ENCODE data around the gene PGLYRP1. TPM values are rescaled to one million over a fixed set of nuclear protein-coding genes. Genes with fewer than 3 reads are reported as not detected.

Gene PGLYRP1
- total and polyA plus RNA-seq, 2 of the 13 experiments (the other 11 are each of a cell fraction or from before 2014, with no cell fraction given): not detected

DNA sequence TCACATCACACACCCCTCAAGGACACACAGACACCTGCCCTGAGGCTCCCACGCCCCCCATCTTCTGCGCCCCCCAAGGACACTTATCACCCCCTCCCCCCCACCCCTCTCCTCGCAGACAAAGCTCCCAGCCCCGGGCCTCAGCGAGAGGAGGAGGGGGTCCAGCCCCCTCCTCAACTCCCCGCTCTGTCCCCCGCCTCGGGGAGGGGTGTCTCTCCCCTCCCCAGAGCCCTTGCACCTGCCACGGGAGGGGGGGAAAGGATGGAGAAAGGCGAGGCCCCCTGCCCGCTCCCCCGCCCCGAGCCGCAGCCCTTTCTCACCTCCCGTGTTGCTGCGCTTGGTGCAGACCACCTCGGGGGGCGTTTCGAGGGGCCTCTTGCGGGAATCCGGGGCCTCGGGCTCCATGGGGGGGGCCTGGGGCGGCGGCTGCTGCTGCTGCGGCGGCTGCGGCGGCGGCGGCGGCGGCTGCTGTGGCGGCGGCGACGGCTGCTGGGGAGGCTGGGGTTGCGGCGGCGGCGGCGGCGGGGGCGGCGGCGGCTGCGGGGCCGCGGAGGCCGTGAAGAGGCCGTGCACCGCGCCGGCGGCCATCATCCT lies 49.8 kb downstream of the PGLYRP1 start:
- peaks cover 1 to 43% of the 10 kb centered on the region in 2 experiments for H3K27me3 ChIP-seq (ENCODE audit: control insufficient read depth in 1 of 2, insufficient read depth in 2 of 2, low read length in 2 of 2)
- no peak overlapping the region for H3K27ac ChIP-seq (ENCODE audit: extremely low read length, insufficient read depth, low read length)
- ATAC-seq (no peak), DNase-seq (ENCODE audit: low spot score) (no peak), FAIRE-seq (no peak)
- H3K9me3 ChIP-seq (ENCODE audit: low read length): no peaks in the 10 kb centered on the region
- CTCF ChIA-PET (ENCODE audit: low intra/inter-chr PET ratio, low total read pairs): no interaction called here
- POLR2A ChIA-PET: no interaction called here
- H3K9ac ChIP-seq (ENCODE audit: insufficient read depth, low read depth, low read length): no peak overlapping the region
- TF ChIP-seq KAT2B (IDR thresholded peaks at IDR 0.05; ENCODE audit: borderline replicate concordance, low read depth, low read length): no peak
- in situ Hi-C loops (cut with HindIII; ENCODE audit: extremely low pct_ligation_motif_present, low pct_unique_long_range_greater_than_20kb): no loop called here
- no peaks in the 10 kb centered on the region for H3K79me2 ChIP-seq (ENCODE audit: insufficient read depth, low read length)
- H4K20me1 ChIP-seq (ENCODE audit: insufficient read depth, low read length): no peaks in the 10 kb centered on the region
- no peak overlapping the region for H3K4me3 ChIP-seq (replicated peaks in 1 of 3; ENCODE audit: insufficient read depth in 1 of 3, low read depth in 2 of 3, low read length in 3 of 3)
- no peaks in the 10 kb centered on the region for H3K4me1 ChIP-seq (ENCODE audit: insufficient read depth, low read length)
- BruUV-seq (replicated peaks): no TSS peak
- no peak overlapping the region for H2AFZ ChIP-seq (ENCODE audit: low read length)
- intact Hi-C loops (cut with micrococcal nuclease; ENCODE audit: unreplicated experiment): no loop called here
- H3K4me2 ChIP-seq (ENCODE audit: low read depth, low read length): no peak overlapping the region
- WGBS (ENCODE audit: low lambda C conversion rate): 15% methylated on average over 19 of the region's 54 CpGs
- no peaks in the 10 kb centered on the region for H3K36me3 ChIP-seq (replicated peaks in 1 of 2; ENCODE audit: control insufficient read depth in 1 of 2, insufficient read depth in 2 of 2, low read length in 2 of 2)

DNA sequence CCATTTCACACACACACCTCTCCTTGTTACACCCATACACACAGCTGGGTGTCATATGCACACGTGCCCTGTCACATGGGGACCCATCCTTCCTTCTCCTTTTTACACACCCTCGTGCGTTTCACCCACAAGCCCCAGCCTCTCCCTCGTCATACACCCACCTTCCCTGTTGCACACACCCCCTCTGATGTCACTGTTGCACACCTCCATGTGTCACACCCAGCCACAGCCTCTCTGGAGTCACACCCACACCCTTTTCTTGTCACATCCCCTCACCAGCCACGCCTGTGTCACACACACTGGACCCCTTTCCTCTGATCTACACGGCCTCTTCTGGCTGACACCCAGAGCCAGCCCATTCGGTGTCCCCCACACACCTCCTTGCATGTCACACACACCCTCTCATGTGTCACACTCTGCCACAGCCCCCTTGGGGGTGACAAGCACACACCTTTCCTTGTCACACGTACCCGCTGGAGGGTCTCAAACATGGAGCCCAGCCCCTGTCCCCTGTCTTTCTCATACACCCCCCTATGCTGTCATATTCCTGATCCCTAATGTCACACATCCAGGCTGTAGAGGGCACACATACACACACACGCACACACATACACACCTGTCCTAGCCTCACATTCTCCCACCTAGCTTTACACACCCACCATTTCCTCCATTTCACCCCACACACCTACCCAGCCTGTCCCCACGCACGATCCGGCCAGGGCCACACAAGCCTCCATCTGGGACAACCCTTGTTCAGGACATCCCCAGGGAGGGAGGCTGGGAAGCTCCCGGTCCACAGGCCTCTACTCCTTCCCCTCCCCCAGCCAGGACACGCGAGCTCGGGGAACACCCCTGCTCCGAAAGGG lies 50.5 kb downstream of the PGLYRP1 start:
- no TSS peak for BruUV-seq (replicated peaks)
- intact Hi-C loops (cut with micrococcal nuclease; ENCODE audit: unreplicated experiment): no loop called here
- Histone ChIP-seq H3K27ac (ENCODE audit: extremely low read length, insufficient read depth, low read length) (no peak overlapping the region), H3K9ac (ENCODE audit: insufficient read depth, low read depth, low read length) (no peak overlapping the region), H3K27me3 (ENCODE audit: control insufficient read depth in 1 of 2, insufficient read depth in 2 of 2, low read length in 2 of 2) (peaks cover 0 to 40% of the 10 kb centered on the region in 2 experiments), H3K9me3 (ENCODE audit: low read length) (no peaks in the 10 kb centered on the region), H3K36me3 (replicated peaks in 1 of 2; ENCODE audit: control insufficient read depth in 1 of 2, insufficient read depth in 2 of 2, low read length in 2 of 2) (no peaks in the 10 kb centered on the region), H3K4me2 (ENCODE audit: low read depth, low read length) (no peak overlapping the region), H3K4me1 (ENCODE audit: insufficient read depth, low read length) (no peaks in the 10 kb centered on the region), H2AFZ (ENCODE audit: low read length) (no peak overlapping the region), H3K4me3 (replicated peaks in 1 of 3; ENCODE audit: insufficient read depth in 1 of 3, low read depth in 2 of 3, low read length in 3 of 3) (no peak overlapping the region), H3K79me2 (ENCODE audit: insufficient read depth, low read length) (no peaks in the 10 kb centered on the region), H4K20me1 (ENCODE audit: insufficient read depth, low read length) (no peaks in the 10 kb centered on the region)
- FAIRE-seq (no peak), DNase-seq (ENCODE audit: low spot score) (no peak), ATAC-seq (no peak)
- TF ChIP-seq, protein P1, sequence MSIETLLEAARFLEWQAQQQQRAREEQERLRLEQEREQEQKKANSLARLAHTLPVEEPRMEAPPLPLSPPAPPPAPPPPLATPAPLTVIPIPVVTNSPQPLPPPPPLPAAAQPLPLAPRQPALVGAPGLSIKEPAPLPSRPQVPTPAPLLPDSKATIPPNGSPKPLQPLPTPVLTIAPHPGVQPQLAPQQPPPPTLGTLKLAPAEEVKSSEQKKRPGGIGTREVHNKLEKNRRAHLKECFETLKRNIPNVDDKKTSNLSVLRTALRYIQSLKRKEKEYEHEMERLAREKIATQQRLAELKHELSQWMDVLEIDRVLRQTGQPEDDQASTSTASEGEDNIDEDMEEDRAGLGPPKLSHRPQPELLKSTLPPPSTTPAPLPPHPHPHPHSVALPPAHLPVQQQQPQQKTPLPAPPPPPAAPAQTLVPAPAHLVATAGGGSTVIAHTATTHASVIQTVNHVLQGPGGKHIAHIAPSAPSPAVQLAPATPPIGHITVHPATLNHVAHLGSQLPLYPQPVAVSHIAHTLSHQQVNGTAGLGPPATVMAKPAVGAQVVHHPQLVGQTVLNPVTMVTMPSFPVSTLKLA (IDR thresholded peaks at IDR 0.05): peak; percentile 74
- TF ChIP-seq CREB1 (IDR thresholded peaks at IDR 0.05) (peak; percentile 70), CREB1 (CRISPR knock-in tag; IDR thresholded peaks at IDR 0.05) (no peak), ZNF720 (CRISPR knock-in tag; IDR thresholded peaks at IDR 0.05) (no peak), HNF4A (CRISPR knock-in tag; IDR thresholded peaks at IDR 0.05) (no peak), ARNTL (CRISPR knock-in tag; IDR thresholded peaks at IDR 0.05) (no peak)
- ChIA-PET CTCF (ENCODE audit: low intra/inter-chr PET ratio, low total read pairs) (no interaction called here), POLR2A (no interaction called here)
- 15% methylated on average over 18 of the region's 18 CpGs for WGBS (ENCODE audit: low lambda C conversion rate)
- in situ Hi-C loops (cut with HindIII; ENCODE audit: extremely low pct_ligation_motif_present, low pct_unique_long_range_greater_than_20kb): no loop called here

Data from HepG2 (cell line).